ENCODE results near the gene TUBA3E. TPM values are rescaled to one million over a fixed set of nuclear protein-coding genes. Genes with fewer than 3 reads are reported as not detected.
A peak's percentile ranks its signal among the peaks of the same experiment; 100 is the strongest.

TUBA3E gene
- total and polyA plus RNA-seq, 2 of the 8 experiments (the other 6 are each of a cell fraction or from before 2014, with no cell fraction given): not detected

- Histone ChIP-seq H4K8ac (ENCODE audit: extremely low read depth, insufficient read depth, low read length) (no peak overlapping the region), H3K4me1 (replicated peaks in 1 of 4; ENCODE audit: control insufficient read depth in 3 of 4, insufficient read depth in 4 of 4, low read length in 3 of 4) (no peaks in the 10 kb centered on the region), H3K9ac (replicated peaks in 1 of 4; ENCODE audit: extremely low read depth in 1 of 4, low read depth in 3 of 4, low read length in 3 of 4) (no peak overlapping the region), H3K27ac (ENCODE audit: low read depth, low read length) (no peak overlapping the region), H3K79me2 (ENCODE audit: control insufficient read depth in 1 of 2, insufficient read depth in 2 of 2, low read length in 2 of 2) (no peaks in the 10 kb centered on the region), H3K14ac (ENCODE audit: insufficient read length) (no peak overlapping the region), H3K23ac (ENCODE audit: insufficient read length) (no peak overlapping the region), H3K4me2 (ENCODE audit: insufficient read depth in 1 of 2, low read depth in 2 of 2, low read length in 2 of 2) (no peak overlapping the region), H3K23me2 (ENCODE audit: low read depth, low read length) (no peaks in the 10 kb centered on the region), H2AFZ (ENCODE audit: low read length) (no peak overlapping the region), H3K4me3 (ENCODE audit: extremely low read depth in 1 of 4, insufficient read depth in 2 of 4, low read depth in 3 of 4, low read length in 4 of 4) (no peak overlapping the region), H2BK120ac (replicated peaks; ENCODE audit: low read depth, low read length) (no peak overlapping the region), H3K9me3 (ENCODE audit: insufficient read depth in 2 of 2, low read depth in 1 of 2, low read length in 1 of 2) (no peaks in the 10 kb centered on the region), H2BK5ac (ENCODE audit: low read depth, low read length) (no peak overlapping the region), H2BK12ac (ENCODE audit: low read depth, low read length) (no peak overlapping the region), H2BK15ac (ENCODE audit: low read length) (no peak overlapping the region), H3K79me1 (ENCODE audit: low read depth, low read length) (no peaks in the 10 kb centered on the region), H3K56ac (replicated peaks; ENCODE audit: insufficient read length, low read depth, low read length) (no peak overlapping the region), H4K91ac (replicated peaks; ENCODE audit: insufficient read length, low read length) (no peak overlapping the region), H3K18ac (ENCODE audit: extremely low read depth, low read length) (no peak overlapping the region), H4K20me1 (replicated peaks in 1 of 2; ENCODE audit: control insufficient read depth in 1 of 2, insufficient read depth in 2 of 2, low read length in 2 of 2) (no peaks in the 10 kb centered on the region), H3K36me3 (ENCODE audit: control insufficient read depth in 2 of 4, insufficient read depth in 4 of 4, low read length in 3 of 4) (peaks cover under 1 to 25% (median 8%) of the 10 kb centered on the region in 4 experiments), H4K5ac (ENCODE audit: insufficient read length, low read depth, low read length) (no peak overlapping the region), H2BK20ac (ENCODE audit: low read length) (no peak overlapping the region), H3K4ac (replicated peaks; ENCODE audit: insufficient read length, low read depth, low read length) (no peak overlapping the region), H2AK5ac (ENCODE audit: low read depth, low read length) (no peak overlapping the region), H3K27me3 (replicated peaks in 1 of 4; ENCODE audit: control insufficient read depth in 3 of 4, extremely low read depth in 1 of 4, insufficient read depth in 3 of 4, low read length in 3 of 4) (no peaks in the 10 kb centered on the region)
- POLR2A ChIA-PET (ENCODE audit: partially characterized antibody): interaction anchor here (0.9 kb wide), 1 partner anchor 12 kb away, joined by 3 read pairs; no protein-coding TSS in a partner anchor
- FAIRE-seq (no peak), DNase-seq (ENCODE audit: low read depth in 1 of 2, low spot score in 2 of 2) (no peak)
- 86% methylated on average over 9 of the region's 9 CpGs; no CpG with 5 or more reads in 1 of the 2 experiments for WGBS, 2 experiments (ENCODE audit: extremely low coverage in 1 of 2, insufficient coverage in 1 of 2, insufficient read length in 1 of 2, insufficient replicate concordance in 2 of 2, low coverage in 1 of 2, low lambda C conversion rate in 2 of 2, missing lambda C conversion rate in 1 of 2)
- CTCF ChIA-PET (ENCODE audit: partially characterized antibody): no interaction called here
- TF ChIP-seq CEBPB (IDR thresholded peaks at IDR 0.05; ENCODE audit: low read depth, low read length) (no peak), POLR2AphosphoS5 (IDR thresholded peaks at IDR 0.05; ENCODE audit: low read depth, low read length) (peak; percentile 29; the same call in 1 of the 2 replicates)
Measured at GRCh38 chr2:130158631-130159030, 39.6 kb downstream of the TUBA3E start.

Measured in H1 (cell line).